ENCODE measurements around the gene UGT1A6. TPM values are rescaled to one million over a fixed set of nuclear protein-coding genes. Genes with fewer than 3 reads are reported as not detected.
"Not testable (repeated sequence)": the region's sequence is repeated elsewhere in the genome, so short reads cannot be mapped to it uniquely, and the experiment has no call there.

UGT1A6 gene
- total RNA-seq (2014; rRNA removed; shearing (Covaris generic)): not detected in 2 replicates

DNA sequence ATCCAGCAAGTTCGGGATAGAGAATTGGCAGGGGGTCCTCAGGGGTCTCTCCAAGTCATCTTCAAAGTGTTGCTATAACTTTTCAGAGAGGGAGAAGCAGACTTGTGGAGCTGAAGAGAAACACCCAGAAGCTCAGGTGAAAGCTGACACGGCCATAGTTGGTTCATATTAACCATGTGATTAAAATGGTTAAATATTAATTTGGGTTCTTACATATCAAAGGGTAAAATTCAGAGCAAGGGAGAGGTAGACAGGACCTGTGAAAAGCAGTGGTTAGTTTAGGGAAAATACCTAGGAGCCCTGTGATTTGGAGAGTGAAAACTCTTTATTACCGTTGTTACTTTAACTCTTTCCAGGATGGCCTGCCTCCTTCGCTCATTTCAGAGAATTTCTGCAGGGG lies at the start of gene UGT1A6:
Gene UGT1A6, plus strand, starts transcription at position 243 of the 400 bp plus-strand sequence. Its CDS starts 115 bp downstream, at position 358.
- no peak for DNase-seq (ENCODE audit: low read depth)

DNA sequence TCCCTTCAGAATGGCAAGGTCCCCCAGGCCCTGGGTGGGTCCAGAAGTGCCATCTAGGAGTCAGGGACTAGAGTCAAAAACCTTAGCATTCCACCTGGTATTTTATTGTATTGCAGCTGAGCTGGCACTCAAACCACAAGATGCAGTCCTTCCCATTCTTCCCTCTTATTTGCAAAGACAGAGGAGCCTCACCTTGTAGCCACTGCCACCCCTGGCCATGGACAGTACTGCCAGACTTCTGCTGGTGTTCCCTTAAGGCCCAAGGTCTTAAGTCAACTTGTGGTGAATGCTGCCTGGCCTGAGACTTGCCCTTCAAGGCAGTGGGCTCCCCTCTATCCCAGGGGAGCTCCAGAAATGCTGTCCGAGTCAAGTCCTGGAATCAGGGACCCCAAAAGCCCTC lies 49.6 kb upstream of the UGT1A6 start:
- peak; percentile 19 for DNase-seq (ENCODE audit: low read depth)

DNA sequence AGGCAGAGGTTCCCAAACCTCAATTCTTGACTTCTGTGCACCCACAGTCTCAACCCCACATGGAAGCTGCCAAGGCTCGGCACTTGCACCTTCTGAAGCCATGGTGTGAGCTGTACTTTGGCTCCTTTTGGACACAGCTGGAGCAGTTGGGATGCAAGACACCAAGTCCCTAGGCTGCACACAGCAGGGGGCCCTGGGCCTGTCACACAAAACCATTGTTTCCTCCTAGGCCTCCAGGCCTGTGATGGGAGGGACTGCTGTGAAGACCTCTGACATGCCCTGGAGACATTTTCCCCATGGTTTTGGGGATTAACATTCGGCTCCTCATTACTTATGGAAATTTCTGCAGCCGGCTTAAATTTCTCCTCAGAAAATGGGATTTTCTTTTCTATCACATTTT lies 46.7 kb upstream of the UGT1A6 start:
- DNase-seq (ENCODE audit: low read depth): not testable (repeated sequence)

DNA sequence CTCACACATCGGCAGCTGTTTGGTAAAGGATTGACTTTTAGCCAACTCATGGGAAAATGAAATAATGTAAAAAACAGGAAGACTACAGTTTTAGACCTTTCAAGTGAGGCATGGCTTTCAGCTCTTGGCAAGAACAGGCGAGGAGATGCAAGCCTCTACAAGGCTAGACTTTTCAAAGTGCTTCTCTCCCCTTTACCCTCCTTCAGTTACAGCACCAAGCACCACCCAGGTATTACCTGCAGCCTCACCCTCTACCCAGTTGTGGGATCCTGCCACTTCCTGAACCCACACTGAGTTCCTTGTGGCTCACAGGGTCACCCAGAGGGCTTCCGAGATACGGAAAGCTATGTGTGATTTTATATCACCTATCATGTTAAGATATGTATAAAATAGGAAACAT lies 41.7 kb upstream of the UGT1A6 start:
- DNase-seq (ENCODE audit: low read depth): no peak

DNA sequence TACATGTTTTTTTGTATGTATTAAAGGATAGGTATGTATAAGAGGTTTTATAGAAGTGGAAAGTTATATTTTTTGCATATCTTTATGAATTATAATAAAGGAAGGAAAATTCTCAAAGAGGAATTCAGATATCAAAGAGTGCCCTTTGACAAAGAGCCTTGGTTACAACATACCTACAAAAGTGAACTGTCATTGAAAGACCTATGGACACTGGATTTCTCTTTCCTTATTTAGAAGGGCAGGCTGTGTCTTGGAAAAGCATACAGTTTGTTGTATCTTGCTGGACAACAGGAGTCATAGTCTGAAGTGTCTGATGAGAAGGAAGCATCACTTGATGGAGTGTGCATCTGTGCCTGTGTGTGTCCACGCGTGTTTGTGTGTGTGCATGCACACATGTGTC lies 41.3 kb upstream of the UGT1A6 start:
- no peak for DNase-seq (ENCODE audit: low read depth)

DNA sequence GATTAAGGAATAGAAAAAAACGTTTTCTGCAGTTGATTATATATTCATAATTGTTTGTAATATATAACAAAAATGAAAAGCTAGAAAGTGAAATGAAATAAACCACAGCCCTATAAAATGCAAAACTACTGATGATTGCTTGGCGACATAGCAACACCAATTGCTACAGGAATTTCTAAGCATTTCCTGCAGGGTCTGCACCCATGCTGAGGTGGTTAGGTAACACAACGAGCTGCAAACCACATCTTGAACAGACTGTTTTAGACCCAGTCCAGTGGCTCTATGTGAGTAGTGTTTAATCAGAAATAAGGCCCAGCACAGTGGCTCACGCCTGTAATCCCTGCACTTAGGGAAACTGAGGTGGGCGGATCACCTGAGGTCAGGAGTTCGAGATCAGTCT lies 38.2 kb upstream of the UGT1A6 start:
- DNase-seq (ENCODE audit: low read depth): no peak

DNA sequence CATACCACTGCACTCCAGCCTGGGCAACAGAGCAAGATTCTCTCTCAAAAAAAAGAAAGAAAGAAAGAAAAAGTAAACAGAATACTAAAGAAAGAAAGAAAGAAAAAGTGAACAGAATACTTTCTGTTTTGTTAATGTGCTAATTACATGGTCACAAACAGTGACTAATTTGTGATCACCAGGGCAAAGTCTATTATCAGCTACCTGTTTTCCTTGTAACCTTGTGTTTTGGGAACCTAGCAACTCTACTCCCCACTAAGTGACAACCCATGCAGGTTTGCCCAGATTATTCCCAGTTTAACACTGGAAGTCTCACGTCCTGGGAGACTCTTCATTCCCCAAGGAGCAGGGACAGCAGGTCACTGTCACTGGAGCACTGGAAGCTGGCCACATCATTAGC lies 37.6 kb upstream of the UGT1A6 start:
- no peak for DNase-seq (ENCODE audit: low read depth)

DNA sequence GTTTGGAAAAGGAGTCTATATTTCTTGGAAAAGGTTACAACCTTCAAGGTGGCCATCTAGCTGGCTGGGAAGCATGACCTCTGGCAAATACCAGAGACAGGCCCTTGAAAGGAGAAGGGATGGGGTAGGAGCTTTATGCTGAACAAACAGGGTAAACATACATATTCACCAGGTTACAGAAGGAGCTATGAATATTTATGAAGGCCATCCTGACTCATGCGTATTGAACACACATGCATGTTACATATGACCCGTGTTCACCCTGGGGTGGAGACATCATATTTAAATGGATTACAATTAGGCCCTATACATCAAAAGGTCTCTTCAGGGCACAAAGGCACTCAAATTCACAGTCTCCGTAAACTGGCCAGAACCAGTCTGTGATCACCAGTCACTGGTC lies 36.7 kb upstream of the UGT1A6 start:
- not testable (repeated sequence) for DNase-seq (ENCODE audit: low read depth)

DNA sequence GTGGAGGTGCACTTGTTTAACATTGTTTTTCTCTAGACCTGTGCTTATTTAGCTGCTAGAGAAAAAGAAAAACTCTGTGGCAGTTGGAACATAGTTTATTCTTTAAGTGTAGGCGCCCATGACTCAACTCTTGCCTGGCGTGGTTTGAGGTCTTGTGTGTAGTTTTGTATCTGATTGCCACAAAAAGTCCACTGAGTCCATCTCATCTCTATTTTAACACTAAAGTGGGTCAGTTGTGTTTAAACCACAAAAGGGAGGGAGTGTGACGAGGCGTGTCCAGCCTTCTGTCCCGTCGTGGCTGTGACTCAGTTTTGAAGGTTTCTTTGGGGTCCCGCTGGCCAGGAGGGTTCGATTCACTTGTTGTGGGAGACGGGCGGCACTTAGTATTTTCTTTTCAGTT lies 36.2 kb upstream of the UGT1A6 start:
- DNase-seq (ENCODE audit: low read depth): no peak

DNA sequence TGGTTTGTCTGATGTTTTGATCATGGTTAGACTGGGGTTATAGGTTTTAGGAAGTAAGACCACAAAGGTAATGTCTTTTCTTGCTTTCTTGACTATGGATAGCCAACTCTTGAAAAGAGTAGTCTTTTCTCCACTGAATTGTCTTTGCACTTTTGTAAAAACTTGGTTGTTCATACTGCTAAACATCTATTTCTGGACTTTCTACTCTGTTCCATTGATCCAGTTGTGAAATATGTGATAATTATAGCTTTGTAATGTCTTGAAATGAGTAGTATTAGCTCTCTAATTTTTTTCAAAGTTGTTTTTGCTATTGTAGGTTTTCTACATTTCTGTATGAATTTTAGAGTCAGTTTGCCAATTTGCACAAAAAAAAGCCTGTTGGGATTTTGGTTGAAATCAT lies 34.1 kb upstream of the UGT1A6 start:
- no peak for DNase-seq (ENCODE audit: low read depth)

DNA sequence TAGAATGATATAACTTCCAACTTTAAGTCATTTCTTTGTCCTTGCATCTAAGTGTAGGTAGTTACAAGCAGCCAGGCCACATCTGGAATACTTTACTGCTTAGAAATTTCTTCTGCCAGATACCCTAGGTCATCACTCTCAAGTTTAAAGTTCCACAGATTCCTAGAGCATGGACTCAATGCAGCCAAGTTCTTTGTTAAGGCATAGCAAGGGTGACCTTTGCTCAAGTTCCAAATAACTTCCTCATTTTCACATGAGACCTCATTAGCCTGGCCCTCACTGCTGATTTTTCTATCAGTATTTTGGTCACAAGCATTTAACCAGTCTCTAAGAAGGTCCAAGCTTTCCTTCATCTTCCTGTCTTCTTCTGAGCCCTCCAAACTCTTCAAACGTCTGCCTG lies 28.8 kb upstream of the UGT1A6 start:
- no peak for DNase-seq (ENCODE audit: low read depth)

DNA sequence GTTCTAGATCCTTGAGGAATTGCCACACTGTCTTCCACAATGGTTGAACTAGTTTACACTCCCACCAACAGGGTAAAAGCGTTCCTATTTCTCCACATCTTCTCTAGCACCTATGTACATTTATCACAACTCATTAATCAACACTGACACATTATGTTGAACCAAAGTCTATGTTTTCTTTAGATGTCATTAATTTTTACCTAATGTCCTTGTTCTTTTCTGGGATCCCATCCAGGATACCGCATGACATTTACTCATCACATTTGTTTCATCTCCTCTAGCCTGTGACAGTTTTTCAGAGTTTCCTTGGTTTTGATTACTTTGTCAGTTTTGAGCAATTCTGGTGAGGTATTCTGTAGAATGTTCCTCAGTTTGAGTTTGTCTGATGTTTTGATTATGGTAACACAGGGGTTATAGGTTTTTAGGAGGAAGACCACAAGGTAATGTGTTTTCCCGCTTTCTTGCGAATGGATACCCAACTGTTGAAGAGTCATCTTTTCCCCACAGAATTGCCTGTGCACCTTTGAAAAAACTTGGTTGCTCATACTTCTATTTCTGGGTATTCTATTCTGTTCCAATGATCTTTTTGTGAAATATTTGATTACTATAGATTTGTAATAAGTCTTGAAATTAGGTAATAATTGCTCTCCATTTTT lies 24.0 kb upstream of the UGT1A6 start:
- no peak for DNase-seq (ENCODE audit: low read depth)

DNA sequence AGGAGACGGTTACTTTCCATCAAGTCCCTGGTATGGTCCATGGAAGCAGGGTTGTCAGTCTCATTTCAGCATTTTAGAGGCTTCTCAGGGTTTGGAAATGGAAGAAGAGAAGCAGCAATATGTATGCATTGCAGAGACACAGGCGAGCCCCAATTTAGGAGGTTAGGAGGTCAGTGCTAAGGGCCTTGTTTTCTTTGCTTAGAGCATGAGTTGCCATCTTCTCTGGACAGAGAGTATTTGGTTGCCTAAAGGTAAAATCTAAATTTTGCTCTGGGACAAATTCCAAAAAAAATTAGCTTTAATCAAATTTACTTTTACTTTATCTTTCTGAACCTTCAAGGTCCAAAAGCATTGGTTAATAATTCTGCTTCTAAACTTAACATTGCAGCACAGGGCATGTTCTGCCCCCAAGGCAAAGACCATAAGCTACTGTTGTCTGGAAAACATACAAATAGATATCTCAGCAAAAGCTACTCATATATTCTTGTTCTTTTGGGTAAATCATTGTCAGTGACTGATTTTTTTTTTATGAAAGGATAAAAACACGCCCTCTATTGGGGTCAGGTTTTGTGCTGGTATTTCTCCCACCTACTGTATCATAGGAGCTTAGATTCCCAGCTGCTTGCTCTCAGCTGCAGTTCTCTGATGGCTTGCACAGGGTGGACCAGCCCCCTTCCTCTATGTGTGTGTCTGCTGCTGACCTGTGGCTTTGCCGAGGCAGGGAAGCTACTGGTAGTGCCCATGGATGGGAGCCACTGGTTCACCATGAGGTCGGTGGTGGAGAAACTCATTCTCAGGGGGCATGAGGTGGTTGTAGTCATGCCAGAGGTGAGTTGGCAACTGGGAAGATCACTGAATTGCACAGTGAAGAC lies 21.2 kb upstream of the UGT1A6 start, which contains the start of gene UGT1A9:
Gene UGT1A9, plus strand, starts transcription at position 609 of the 872 bp plus-strand sequence. Its CDS starts 37 bp downstream, at position 646.
- no peak for DNase-seq (ENCODE audit: low read depth)

DNA sequence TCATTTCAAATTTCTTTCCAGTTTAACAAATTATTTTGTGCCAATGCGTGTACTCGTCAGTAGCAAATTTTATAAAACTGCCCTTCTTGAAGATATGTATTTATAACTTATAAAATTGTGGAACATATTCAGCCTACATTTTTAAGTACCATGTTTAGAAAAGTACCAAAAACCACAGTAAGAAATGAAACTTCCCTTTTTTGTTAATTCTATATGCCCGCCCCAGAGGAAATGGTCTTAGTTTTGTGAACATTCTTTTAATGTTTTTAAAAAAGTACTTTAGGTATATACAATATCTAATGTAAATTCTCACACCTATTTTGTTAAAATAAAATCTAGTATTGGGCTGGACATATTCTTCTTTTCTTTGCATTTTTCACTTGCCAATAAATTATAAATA lies 19.8 kb upstream of the UGT1A6 start:
- no peak for DNase-seq (ENCODE audit: low read depth)

DNA sequence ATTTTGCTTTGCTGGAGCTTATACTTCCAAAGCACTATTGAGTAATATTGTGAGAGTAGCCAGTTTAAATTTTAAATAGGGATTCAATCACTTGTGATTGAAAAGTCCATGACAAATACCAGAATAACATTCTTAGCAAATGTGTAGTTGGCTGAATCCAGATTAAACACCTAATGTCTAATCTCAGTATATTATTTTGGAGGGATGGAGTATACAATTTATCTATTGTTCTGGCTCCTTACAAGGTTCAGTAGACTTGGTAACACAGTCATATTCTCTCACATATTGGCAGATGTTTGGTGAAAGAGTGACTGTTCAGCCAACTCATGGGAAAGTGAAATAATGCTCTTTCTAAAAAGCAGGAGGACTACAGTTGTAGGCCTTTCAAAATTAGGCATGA lies 18.8 kb upstream of the UGT1A6 start:
- DNase-seq (ENCODE audit: low read depth): no peak

DNA sequence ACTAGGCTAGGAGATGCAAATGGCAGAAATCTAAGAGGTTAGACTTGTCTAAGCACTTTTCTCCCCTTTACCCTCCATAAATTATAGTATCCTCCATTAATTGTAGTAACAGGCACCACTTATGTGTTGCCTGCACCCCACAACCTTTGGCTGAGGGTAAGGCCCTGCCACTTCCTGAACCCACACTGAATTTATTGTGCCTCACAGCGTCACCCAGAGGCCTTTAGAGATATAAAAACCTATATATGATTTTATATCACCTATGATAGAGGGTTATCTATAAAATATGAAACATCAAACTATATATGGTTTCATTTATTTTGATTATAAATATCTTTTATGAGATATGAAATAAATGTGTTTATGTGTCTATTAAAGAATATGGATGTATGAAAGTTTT lies 18.4 kb upstream of the UGT1A6 start:
- DNase-seq (ENCODE audit: low read depth): no peak

DNA sequence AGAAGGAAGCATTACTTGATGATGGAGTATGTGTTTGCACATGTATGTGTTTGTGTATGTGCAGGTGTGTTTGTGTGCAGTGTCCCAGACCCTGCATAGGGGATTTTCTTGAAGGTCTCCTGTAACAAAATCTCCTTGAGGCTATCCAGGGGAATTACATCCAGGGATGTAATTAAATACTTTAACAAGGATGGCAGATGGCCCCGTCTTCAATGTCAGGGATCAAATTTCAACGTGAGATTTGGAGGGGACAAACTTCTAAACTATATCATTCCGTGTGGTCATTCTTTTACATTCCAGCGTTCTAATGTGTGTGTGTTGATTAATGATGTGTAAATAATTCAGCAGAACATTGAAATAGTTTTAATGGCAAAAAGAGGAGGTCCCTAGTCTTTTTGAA lies 17.7 kb upstream of the UGT1A6 start:
- peak; percentile 7 for DNase-seq (ENCODE audit: low read depth)

DNA sequence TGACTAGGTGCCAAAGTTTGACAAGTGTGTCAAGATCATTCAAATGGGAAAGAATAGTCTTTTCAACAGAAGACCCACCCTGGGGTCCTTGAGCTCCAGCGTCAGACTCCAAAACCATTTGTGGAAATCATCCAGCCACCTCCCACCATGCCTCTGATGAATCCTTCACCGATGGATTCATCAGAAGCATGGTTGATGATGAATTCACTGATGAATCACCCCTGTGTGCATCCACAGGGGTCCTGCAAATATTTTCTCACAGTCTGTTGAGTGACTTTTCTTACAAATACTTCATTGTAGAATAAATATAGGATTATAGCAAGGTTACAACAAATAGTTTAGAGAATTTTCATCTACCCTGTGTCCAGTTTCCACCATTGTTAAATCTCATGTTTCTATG lies 16.6 kb upstream of the UGT1A6 start:
- peak; percentile 15 for DNase-seq (ENCODE audit: low read depth)

DNA sequence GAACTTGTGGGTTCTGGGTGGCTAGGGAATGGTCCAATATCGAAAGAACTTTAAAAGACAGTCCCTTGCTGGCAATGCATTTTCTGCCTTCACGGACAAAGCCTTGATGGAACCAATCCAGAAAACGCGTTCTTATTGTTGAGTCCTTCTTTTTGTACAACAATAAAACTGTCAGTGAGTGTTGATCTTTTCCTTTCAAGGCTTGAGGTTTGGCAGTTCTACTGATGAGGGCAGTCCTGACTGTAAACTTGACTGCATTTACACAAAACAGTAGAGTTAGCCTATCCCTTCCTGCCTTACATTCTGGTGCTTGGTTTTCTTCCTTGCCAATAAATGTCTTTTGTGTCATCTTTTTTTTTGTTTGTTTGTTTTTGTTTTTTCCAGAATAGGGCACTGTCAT lies 13.5 kb upstream of the UGT1A6 start:
- DNase-seq (ENCODE audit: low read depth): no peak

DNA sequence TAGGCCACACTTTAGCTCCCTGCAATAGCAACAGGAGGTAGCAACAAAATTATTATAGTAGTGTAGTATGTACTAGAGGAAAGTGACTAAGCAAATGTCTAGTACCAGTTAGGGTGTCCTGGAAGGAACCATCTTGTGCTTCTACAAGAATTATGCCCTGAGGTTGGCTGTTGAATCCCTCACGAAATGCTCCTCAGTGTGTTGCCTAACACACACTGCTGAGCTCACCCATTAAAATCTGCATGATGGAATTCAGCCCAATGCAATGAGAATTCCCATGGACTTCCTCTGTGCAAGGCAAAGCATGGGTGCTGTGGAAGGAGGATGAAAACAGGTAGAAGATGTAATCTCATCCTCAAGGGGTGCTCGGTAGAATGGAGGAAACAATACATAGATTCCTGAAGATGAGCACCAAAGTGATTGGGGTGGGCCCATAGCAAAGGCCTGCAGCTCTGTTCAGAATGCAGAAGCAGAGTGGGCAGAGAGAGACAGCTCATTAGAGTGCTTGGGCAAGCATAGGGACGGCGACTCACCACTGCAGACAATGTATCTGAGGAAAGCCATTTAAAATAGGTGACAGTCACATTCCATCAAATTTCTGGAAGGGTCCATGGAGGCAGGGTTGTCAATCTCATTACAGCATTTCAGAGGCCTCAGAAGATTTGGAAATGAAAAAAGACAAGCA lies 12.2 kb upstream of the UGT1A6 start:
- no peak for DNase-seq (ENCODE audit: low read depth)

DNA sequence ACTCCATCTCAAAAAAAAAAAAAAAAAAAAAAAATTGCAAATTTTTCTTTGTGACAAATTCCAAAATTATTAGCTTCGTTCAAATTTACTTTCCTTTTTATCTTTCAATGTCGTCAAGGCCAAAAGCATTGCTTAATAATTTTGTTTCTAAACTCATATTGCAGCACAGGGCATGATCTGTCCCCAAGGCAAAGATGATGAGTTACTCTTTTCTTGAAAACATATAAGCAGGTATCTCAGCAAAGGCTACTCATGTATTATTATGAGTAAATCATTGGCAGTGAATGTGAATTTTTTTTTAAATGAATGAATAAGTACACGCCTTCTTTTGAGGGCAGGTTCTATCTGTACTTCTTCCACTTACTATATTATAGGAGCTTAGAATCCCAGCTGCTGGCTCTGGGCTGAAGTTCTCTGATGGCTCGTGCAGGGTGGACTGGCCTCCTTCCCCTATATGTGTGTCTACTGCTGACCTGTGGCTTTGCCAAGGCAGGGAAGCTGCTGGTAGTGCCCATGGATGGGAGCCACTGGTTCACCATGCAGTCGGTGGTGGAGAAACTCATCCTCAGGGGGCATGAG lies 11.1 kb upstream of the UGT1A6 start, which contains the start of gene UGT1A7:
Gene UGT1A7, plus strand, starts transcription at position 381 of the 579 bp plus-strand sequence. Its CDS starts 37 bp downstream, at position 418.
- DNase-seq (ENCODE audit: low read depth): no peak

DNA sequence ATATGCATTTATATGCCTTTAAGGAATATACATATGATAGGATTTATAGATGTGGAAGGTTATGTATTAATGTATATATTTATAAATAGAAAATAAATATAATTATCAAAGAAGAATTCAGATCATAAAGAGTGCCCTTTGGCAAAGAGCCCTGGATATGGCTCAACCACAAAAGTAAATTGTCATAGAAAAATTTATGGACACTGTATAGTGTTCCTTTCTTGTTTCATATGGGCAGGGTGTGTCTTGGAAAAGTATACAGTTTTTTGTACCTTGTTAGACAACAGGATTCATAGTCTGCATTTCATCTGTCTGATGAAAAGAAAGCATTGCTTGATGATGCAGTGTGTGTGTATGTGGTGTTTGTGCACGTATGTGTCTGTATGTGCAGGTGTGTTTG lies 8.1 kb upstream of the UGT1A6 start:
- no peak for DNase-seq (ENCODE audit: low read depth)
